Peyer's patch (tissue), 4 donors: ENCODE results near the gene P3H3. TPM values are rescaled to one million over a fixed set of nuclear protein-coding genes. Genes with fewer than 3 reads are reported as not detected.
"Not testable (repeated sequence)": the region's sequence is repeated elsewhere in the genome, so short reads cannot be mapped to it uniquely, and the experiment has no call there.

ENCODE experiments used
- DNase-seq, 3 donors: peaks; one replicate each; pipeline ENCODE4 v3.0.0-alpha.2; 2017 to 2019
- H3K27ac ChIP-seq, 4 donors: fragments of 200-600 bp; sonication (generic); one replicate each; pipeline ENCODE4 v1.5.1; 2016 to 2019
- H3K27me3 ChIP-seq, 2 donors: fragments of 200-600 bp; sonication (generic); one replicate each; pipeline ENCODE4 v1.5.1; 2019
- H3K36me3 ChIP-seq, 3 donors: fragments of 200-600 bp; sonication (generic); one replicate each; pipeline ENCODE4 v1.5.1; 2016 to 2019
- H3K4me1 ChIP-seq, 4 donors: fragments of 200-600 bp; sonication (generic); one replicate each; pipeline ENCODE4 v1.5.1; 2016 to 2019
- H3K4me3 ChIP-seq, 4 donors: fragments of 200-600 bp; sonication (generic); 1 replicate in 3 of 4; 2 replicates in 1 of 4; pipeline ENCODE4 v1.5.1; 2016 to 2019; ENCODE audit warnings: mild to moderate bottlenecking in 1 of 4
- H3K9me3 ChIP-seq, 4 donors: fragments of 200-600 bp; sonication (generic); one replicate each; pipeline ENCODE4 v1.5.1; 2016 to 2019; ENCODE audit warnings: mild to moderate bottlenecking in 1 of 4
- CTCF ChIP-seq, 6 experiments: fragments of 450-650 bp in 4 of 6; fragments of 200-600 bp in 2 of 6; sonication (generic) in 1 of 6; IDR thresholded peaks; one replicate each; pipeline ENCODE4 v1.5.1; 2017 to 2019; ENCODE audit warnings: antibody characterized with exemption in 6 of 6, mild to moderate bottlenecking in 3 of 6, moderate library complexity in 1 of 6
- POLR2A ChIP-seq, 2 donors: fragments of 450-650 bp; IDR thresholded peaks; one replicate each; pipeline ENCODE4 v1.5.1; 2017; ENCODE audit warnings: antibody characterized with exemption in 2 of 2, mild to moderate bottlenecking in 2 of 2, moderate library complexity in 2 of 2
- total RNA-seq, 4 donors: library from RNA; depleted of rRNA; stranded (reverse); fragments of >200 nt; gene quantifications; one replicate each; pipeline ENCODE4 v1.1.0, GENCODE V29; 2016

Gene P3H3
- total RNA-seq, 4 donors from 2014 or later = 3.7 to 40.4 (median 8.7) TPM

DNA sequence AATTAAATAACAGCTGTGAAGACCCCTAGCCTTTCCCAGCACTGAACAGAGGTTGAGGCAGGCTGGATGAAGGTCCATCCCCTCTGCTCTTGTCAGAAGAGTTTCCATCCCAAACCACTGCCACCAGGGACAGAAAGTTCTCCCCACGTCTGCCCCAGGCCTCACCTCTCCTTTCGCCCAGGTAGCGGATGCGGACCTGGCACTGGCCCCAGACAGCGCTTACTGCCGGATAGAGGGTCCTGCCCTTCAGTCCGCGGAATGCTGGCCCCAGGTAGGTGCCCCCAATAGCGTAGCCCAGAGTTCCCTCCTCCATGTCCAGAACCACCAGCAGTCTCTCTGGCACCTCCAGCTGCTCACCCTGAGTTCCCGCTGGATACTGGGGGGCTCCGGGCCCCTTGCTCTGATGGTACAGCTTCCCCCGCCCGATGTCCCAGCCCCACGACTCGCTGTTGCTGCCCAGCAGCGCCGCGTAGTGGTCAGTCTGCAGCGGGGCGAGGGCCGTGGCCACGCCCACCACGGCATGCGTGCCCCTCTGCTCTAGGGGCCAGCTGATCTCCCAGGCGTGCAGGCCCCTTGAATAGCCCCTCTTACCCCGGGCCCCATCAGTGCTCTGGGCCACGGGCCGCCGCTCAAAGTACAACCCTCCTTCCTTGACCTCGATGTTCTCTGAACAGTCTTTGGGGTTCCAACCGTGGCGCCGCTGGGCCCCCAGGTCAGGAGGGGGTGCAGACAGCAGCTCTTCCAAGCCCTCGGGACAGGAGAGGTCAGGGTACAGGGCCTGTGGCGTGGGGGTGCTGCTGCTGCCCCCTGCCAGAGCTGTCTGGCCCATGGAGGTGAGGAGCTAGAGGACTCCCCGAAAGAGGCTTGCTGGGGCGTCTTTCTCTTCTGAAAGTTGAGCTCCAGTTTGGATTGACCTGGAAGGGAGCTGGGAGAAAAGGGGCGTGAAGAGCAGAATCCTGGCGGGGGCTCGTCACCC is 44.2 kb downstream of the P3H3 start:
- H3K27me3 ChIP-seq = no peaks in the 10 kb centered on the region
- H3K4me3 ChIP-seq = peak overlapping the region; percentile 63 to 79 (median 75)
- peak overlapping the region; percentile 77 to 86 (median 82) for H3K27ac ChIP-seq
- no peaks in the 10 kb centered on the region for H3K9me3 ChIP-seq
- peak; percentile 86 to 94 (median 93) for DNase-seq
- peaks cover 0 to 51% (median 22%) of the 10 kb centered on the region in 4 donors for H3K4me1 ChIP-seq
- H3K36me3 ChIP-seq = peaks cover 0 to 24% (median 0%) of the 10 kb centered on the region in 3 donors
- peak; percentile 73 to 98 (median 96) for TF ChIP-seq CTCF (IDR thresholded peaks at IDR 0.05)
- TF ChIP-seq POLR2A (IDR thresholded peaks at IDR 0.05) = no peak

DNA sequence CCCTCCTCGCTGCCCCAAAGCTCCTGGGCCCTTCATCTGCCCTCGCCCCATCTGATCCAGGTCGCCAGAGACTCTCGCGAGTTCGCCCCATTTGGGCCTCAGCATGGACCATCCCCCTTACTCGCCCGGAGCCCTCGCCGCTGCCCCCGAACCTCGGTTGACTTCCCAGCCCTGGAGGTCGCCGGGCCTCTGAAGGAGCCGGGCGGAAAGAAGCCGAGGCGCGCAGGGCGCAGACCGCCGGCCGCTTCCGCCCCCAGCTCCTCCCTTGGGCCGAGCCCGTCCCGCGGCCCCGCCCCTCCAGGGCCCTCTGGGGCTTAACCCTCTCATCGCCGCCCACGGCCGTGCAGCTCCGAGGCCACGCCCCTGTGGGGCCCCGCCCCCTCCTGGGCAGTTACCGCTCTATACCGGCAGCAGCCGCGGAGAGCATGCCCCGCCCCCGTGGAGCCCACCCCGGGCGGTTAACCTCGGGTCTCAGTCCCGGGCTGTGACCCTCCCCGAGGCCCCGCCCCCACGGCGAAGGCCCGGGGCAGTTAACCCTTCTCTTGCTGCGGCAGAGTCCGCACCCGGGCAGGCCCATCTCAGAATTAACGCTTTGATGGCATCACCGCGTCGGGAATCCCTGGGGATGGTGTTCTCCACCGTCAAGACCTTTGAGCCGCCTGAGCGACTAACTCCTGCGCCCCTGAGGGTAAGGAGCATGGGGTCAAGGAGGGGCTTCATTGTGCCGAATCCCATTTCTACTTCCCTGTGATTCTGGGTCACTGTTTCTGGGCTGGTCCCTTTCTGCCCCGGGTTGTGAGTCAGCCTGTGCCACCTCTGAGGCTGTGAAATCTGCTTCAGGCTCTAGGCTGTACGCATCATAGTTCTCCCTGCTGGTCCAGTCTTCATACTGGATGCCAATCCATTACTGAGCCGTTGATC is 45.1 kb downstream of the P3H3 start, which contains the start of gene SPSB2:
Gene SPSB2, minus strand, starts transcription at position 210 of the 921 bp plus-strand sequence. CDS start 402 bp downstream, outside the sequence.
- Histone ChIP-seq H3K36me3 (peaks cover 0 to 24% (median 0%) of the 10 kb centered on the region in 3 donors), H3K27me3 (no peaks in the 10 kb centered on the region), H3K4me1 (peaks cover 0 to 50% (median 22%) of the 10 kb centered on the region in 4 donors), H3K27ac (peak within 1 kb of the TSS; percentile 77 to 86 (median 82)), H3K9me3 (no peaks in the 10 kb centered on the region), H3K4me3 (peak within 1 kb of the TSS; percentile 63 to 79 (median 75))
- peak; percentile 98 to 99 (median 99) for DNase-seq
- TF ChIP-seq CTCF (IDR thresholded peaks at IDR 0.05) = peak in 2 of 6 experiments; percentile 13 to 23
- peak; percentile 67 to 79 for TF ChIP-seq POLR2A (IDR thresholded peaks at IDR 0.05)

- H3K9me3 ChIP-seq, H3K27me3 ChIP-seq, DNase-seq: not testable (repeated sequence)
- Histone ChIP-seq H3K4me3 (peak overlapping the region; percentile 63 to 79 (median 75)), H3K4me1 (peaks cover 0 to 43% (median 16%) of the 10 kb centered on the region in 4 donors), H3K36me3 (peaks cover 0 to 21% (median 0%) of the 10 kb centered on the region in 3 donors), H3K27ac (peak overlapping the region; percentile 77 to 86 (median 82))
These were observed 45.8 kb downstream of the P3H3 start for GRCh38 chr12:6874015-6874368.

DNA sequence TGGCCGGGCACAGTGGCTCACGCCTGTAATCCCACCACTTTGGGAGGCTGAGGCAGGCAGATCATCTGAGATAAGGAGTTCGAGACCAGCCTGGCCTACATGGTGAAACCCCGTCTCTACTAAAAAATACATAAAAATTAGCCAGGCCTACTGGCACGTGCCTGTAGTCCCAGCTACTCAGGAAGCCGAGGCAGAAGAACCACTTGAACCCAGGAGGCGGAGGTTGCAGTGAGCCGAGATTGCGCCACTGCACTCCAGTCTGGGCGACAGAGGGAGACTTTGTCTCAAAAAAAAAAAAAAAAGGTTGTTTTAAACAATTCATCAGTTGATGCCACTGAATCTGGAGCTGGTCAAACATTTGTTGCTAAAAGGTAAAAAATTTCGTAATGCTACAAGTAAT is 51.6 kb downstream of the P3H3 start:
- H3K27ac ChIP-seq = not testable (repeated sequence)

GRCh38 chr12:6883252-6883651 is 55.0 kb downstream of the P3H3 start:
- H3K4me1 ChIP-seq = peaks cover 0 to 4% (median 2%) of the 10 kb centered on the region in 4 donors
- TF ChIP-seq CTCF (IDR thresholded peaks at IDR 0.05) (no peak), POLR2A (IDR thresholded peaks at IDR 0.05) (no peak)
- no peaks in the 10 kb centered on the region for H3K9me3 ChIP-seq
- no peak overlapping the region for H3K4me3 ChIP-seq
- no peak overlapping the region for H3K27ac ChIP-seq
- DNase-seq = no peak
- H3K27me3 ChIP-seq = no peaks in the 10 kb centered on the region
- H3K36me3 ChIP-seq = peaks cover 0 to 12% (median 0%) of the 10 kb centered on the region in 3 donors

More for the DNA sequence above, 51.6 kb downstream of the P3H3 start:
- not testable (repeated sequence) for H3K4me1 ChIP-seq, H3K4me3 ChIP-seq, H3K27me3 ChIP-seq, H3K9me3 ChIP-seq, DNase-seq
- peaks cover 0 to 12% (median 0%) of the 10 kb centered on the region in 3 donors for H3K36me3 ChIP-seq

GRCh38 chr12:6883683-6884082 is 55.5 kb downstream of the P3H3 start:
- Histone ChIP-seq H3K27me3 (no peaks in the 10 kb centered on the region), H3K9me3 (no peaks in the 10 kb centered on the region), H3K36me3 (peaks cover 0 to 12% (median 0%) of the 10 kb centered on the region in 3 donors), H3K27ac (no peak overlapping the region), H3K4me3 (no peak overlapping the region), H3K4me1 (peaks cover 0 to 4% (median 2%) of the 10 kb centered on the region in 4 donors)
- no peak for DNase-seq
- TF ChIP-seq POLR2A (IDR thresholded peaks at IDR 0.05) (no peak), CTCF (IDR thresholded peaks at IDR 0.05) (no peak)
